ENCODE measurements around the gene ABCG1. TPM values are rescaled to one million over a fixed set of nuclear protein-coding genes. Genes with fewer than 3 reads are reported as not detected.

ABCG1 gene
- total and polyA plus RNA-seq, 2 of the 4 experiments (the other 2 are of a cell fraction): 0.19 to 0.36 TPM

GRCh38 chr21:42221581-42222345, 2.8 kb downstream of the ABCG1 start:
- H4K91ac ChIP-seq (ENCODE audit: insufficient read depth, low read depth, low read length): peak overlapping the region; percentile 77
- H2AFZ ChIP-seq (replicated peaks; ENCODE audit: low read length, poor library complexity): peak overlapping the region; percentile 83
- no peak for TF ChIP-seq CHD1 (IDR thresholded peaks at IDR 0.05; ENCODE audit: low read depth, low read length)
- TF ChIP-seq MXI1 (IDR thresholded peaks at IDR 0.05; ENCODE audit: borderline replicate concordance, low read depth, low read length): no peak
- 0 out of 2 replicates have a peak, but pooled peaks have one; percentile 17 for TF ChIP-seq CEBPB (IDR thresholded peaks at IDR 0.05; ENCODE audit: low read depth, low read length)
- TF ChIP-seq RCOR1 (IDR thresholded peaks at IDR 0.05; ENCODE audit: insufficient replicate concordance, low read length): no peak
- TF ChIP-seq FOS (IDR thresholded peaks at IDR 0.05; ENCODE audit: low read depth, low read length): 0 out of 2 replicates have a peak, but pooled peaks have one; percentile 5
- peak overlapping the region; percentile 44; the same call in 1 of the 2 replicates for H3K23ac ChIP-seq (ENCODE audit: low read depth, low read length)
- H3K14ac ChIP-seq (replicated peaks; ENCODE audit: low read depth, low read length): peak overlapping the region; percentile 94
- H3K4me1 ChIP-seq (ENCODE audit: control insufficient read depth, insufficient read depth, low read length): peaks cover 11% of the 10 kb centered on the region
- DNase-seq (peak; percentile 87), ATAC-seq (ENCODE audit: low read depth) (peak; percentile 41)
- 74% methylated on average over 5 of the region's 15 CpGs; no CpG with 5 or more reads in 1 of the 2 experiments for WGBS, 2 experiments (ENCODE audit: extremely low coverage in 2 of 2, insufficient read length in 1 of 2)
- peak overlapping the region; percentile 75 to 81 for H4K8ac ChIP-seq (ENCODE audit: low read depth in 2 of 2, low read length in 2 of 2)
- intact Hi-C loops (cut with micrococcal nuclease) (no loop called here), dilution Hi-C loops (cut with HindIII; ENCODE audit: low sequenced_read_pairs, unreplicated experiment) (no loop called here), in situ Hi-C loops (cut with MboI; ENCODE audit: low sequenced_read_pairs) (no loop called here)
- no peaks in the 10 kb centered on the region for H4K20me1 ChIP-seq (ENCODE audit: insufficient read depth, low read length)
- BruUV-seq (replicated peaks): no TSS peak
- peak overlapping the region; percentile 45; the same call in 1 of the 2 replicates for H3K9ac ChIP-seq (ENCODE audit: low read depth, low read length)
- ChIA-PET CTCF (no interaction called here), POLR2A (ENCODE audit: unreplicated experiment) (no interaction called here)
- peak overlapping the region; percentile 56 for H2BK5ac ChIP-seq (ENCODE audit: low read depth, low read length, poor library complexity, severe bottlenecking)
- peak overlapping the region; percentile 65 for H4K5ac ChIP-seq (ENCODE audit: low read depth, low read length)
- H2BK120ac ChIP-seq (ENCODE audit: low read depth, low read length): peak overlapping the region; percentile 94
- H2AK9ac ChIP-seq (replicated peaks; ENCODE audit: low read depth, low read length, poor library complexity): no peak overlapping the region
- H3K9me3 ChIP-seq (ENCODE audit: control insufficient read depth, insufficient read depth, low read length): no peaks in the 10 kb centered on the region
- peak overlapping the region; percentile 86; the same call in 1 of the 2 replicates for H2BK20ac ChIP-seq (ENCODE audit: low read depth, low read length)
- H2AK5ac ChIP-seq (ENCODE audit: low read depth, low read length): peak overlapping the region; percentile 97
- H3K4me3 ChIP-seq (ENCODE audit: insufficient read depth, low read depth, low read length): no peak overlapping the region
- peak overlapping the region; percentile 48; the same call in 1 of the 2 replicates for H3K56ac ChIP-seq (ENCODE audit: extremely low read depth, insufficient read depth, low read length)
- H3K27ac ChIP-seq (ENCODE audit: insufficient read depth, low read length): peak overlapping the region; percentile 86
- H3K4me2 ChIP-seq (ENCODE audit: low read depth, low read length): peak overlapping the region; percentile 73
- H3K9me1 ChIP-seq (ENCODE audit: insufficient read depth, low read length): peaks cover 11% of the 10 kb centered on the region; the same call in 1 of the 2 replicates
- peaks cover 8% of the 10 kb centered on the region; the same call in 1 of the 2 replicates for H3K27me3 ChIP-seq (ENCODE audit: control insufficient read depth, insufficient read depth, low read length)
- peak overlapping the region; percentile 83 for H3K4ac ChIP-seq (ENCODE audit: low read depth, low read length)
- peak overlapping the region; percentile 70 for H3K18ac ChIP-seq (ENCODE audit: low read depth, low read length)
- H2BK15ac ChIP-seq (ENCODE audit: low read depth, low read length): peak overlapping the region; percentile 85; the same call in 2 of the 3 replicates
- H3K79me1 ChIP-seq (ENCODE audit: low read depth in 1 of 2, low read length in 2 of 2): peaks cover 0 to 4% of the 10 kb centered on the region in 2 experiments; a peak in 2 of 4 replicates
- H3K36me3 ChIP-seq (ENCODE audit: control insufficient read depth, insufficient read depth, low read length): peaks cover 3% of the 10 kb centered on the region; the same call in 1 of the 2 replicates
